ENCODE data around the gene PARD3. TPM values are rescaled to one million over a fixed set of nuclear protein-coding genes. Genes with fewer than 3 reads are reported as not detected.

The PARD3 gene
- total RNA-seq, 1 donor from 2014 or later, result 98.2 TPM

DNA sequence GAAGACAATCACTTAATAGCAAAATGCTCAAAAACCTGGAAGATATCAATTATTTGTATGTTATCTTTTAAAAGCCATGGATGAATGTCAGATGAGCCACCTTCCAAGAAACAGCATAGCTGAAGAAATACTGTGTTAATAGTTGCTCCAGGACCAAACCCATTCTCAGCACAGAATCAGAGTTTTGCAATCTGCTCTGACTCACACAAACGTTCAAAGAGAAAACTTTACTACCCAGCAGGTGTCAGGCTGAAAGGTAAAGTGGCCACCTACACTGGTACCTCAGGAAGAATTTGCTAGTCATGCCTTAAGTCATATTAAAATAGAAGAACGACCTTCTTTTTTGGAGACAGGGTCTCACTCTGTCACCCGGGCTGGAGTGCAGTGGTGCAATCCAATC is 526.5 kb downstream of the PARD3 start:
- peak; percentile 86 for DNase-seq (ENCODE audit: low read depth)
- Histone ChIP-seq H3K27me3 (ENCODE audit: control insufficient read depth, insufficient read depth, low read length) (no peaks in the 10 kb centered on the region), H3K4me3 (ENCODE audit: low read depth, low read length) (no peak overlapping the region), H3K36me3 (ENCODE audit: control insufficient read depth, insufficient read depth, low read length) (no peaks in the 10 kb centered on the region)
- TF ChIP-seq, protein P1, sequence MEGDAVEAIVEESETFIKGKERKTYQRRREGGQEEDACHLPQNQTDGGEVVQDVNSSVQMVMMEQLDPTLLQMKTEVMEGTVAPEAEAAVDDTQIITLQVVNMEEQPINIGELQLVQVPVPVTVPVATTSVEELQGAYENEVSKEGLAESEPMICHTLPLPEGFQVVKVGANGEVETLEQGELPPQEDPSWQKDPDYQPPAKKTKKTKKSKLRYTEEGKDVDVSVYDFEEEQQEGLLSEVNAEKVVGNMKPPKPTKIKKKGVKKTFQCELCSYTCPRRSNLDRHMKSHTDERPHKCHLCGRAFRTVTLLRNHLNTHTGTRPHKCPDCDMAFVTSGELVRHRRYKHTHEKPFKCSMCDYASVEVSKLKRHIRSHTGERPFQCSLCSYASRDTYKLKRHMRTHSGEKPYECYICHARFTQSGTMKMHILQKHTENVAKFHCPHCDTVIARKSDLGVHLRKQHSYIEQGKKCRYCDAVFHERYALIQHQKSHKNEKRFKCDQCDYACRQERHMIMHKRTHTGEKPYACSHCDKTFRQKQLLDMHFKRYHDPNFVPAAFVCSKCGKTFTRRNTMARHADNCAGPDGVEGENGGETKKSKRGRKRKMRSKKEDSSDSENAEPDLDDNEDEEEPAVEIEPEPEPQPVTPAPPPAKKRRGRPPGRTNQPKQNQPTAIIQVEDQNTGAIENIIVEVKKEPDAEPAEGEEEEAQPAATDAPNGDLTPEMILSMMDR (IDR thresholded peaks at IDR 0.05; ENCODE audit: insufficient read depth, low read length, severe bottlenecking), result peak; percentile 5
- FAIRE-seq, result no peak

DNA sequence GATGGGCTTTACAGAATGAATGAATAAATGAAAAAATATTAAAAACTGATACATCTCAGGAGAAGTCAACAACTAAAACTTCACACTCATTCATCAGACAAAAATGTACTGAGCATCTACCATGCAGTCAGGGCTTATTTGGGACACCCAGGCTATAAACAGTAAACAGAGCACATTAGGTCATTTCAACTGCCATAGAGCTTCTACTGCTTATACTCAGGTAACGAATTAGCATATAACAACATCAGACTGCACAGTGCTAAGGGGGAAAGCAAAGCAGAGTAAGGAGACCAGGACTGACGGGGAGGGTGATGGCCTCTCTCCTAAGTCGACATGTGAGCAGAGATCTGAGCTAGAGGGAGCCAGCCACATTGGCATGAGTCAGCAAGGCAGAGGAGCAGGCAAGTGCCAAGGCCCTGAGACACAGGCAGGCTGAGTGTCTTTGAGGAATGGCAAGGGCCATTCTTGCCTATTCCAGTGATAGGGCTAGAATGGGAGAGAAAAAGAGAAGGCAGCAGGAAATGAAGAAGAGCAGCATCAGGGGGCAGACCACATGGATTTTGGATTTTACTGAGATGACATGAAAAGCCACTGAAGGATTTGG is 528.9 kb downstream of the PARD3 start:
- Histone ChIP-seq H3K36me3 (ENCODE audit: control insufficient read depth, insufficient read depth, low read length) (no peaks in the 10 kb centered on the region), H3K27me3 (ENCODE audit: control insufficient read depth, insufficient read depth, low read length) (no peaks in the 10 kb centered on the region), H3K4me3 (ENCODE audit: low read depth, low read length) (no peak overlapping the region)
- TF ChIP-seq, protein P1 (IDR thresholded peaks at IDR 0.05; ENCODE audit: insufficient read depth, low read length, severe bottlenecking), result no peak
- peak; percentile 7 for FAIRE-seq
- DNase-seq (ENCODE audit: low read depth), result peak; percentile 36

DNA sequence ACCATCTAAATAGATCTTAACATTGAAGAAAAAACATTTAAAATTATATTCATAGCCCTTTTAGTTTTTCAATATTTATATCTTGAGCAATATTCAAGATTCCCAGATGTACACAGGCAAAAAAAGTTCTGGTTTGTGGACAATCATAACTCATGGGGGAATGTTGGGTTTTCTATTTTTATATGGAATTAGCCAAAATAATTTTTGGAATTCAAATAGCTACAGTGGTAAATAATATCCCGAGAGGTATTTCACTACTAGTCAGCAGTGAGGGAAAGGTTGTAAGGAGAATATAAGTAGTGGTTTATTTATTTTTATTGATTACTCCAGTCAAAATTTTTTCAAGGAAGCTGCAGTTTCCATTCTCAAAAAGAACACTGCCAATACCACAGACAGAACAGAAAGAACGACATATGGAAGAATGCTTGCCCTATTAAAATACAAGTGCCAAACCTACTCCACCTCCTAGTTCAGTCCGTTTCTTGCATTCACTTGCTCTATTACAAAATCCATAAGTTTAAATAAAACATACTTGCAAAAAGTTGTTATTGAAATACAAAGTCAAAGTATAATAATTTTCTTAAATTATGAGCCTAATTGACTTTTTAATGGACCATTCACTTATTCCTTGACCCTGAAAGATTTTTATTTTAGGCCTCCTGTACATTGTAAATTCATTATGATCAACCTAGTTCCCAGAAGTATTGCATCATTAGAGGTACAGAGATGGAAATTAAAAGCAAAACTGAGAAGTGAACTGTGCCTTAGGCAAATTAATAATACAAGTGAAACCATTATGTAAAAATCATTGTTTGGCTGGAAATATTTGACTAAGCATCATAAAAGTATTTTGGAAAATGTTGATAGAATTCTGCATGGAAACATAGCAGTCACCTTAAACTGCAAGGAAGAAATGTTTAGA is 533.2 kb downstream of the PARD3 start:
- FAIRE-seq (no peak), DNase-seq (ENCODE audit: low read depth) (peak; percentile 35)
- Histone ChIP-seq H3K27me3 (ENCODE audit: control insufficient read depth, insufficient read depth, low read length) (no peaks in the 10 kb centered on the region), H3K36me3 (ENCODE audit: control insufficient read depth, insufficient read depth, low read length) (no peaks in the 10 kb centered on the region), H3K4me3 (ENCODE audit: low read depth, low read length) (no peak overlapping the region)
- TF ChIP-seq, protein P1 (IDR thresholded peaks at IDR 0.05; ENCODE audit: insufficient read depth, low read length, severe bottlenecking), result no peak

DNA sequence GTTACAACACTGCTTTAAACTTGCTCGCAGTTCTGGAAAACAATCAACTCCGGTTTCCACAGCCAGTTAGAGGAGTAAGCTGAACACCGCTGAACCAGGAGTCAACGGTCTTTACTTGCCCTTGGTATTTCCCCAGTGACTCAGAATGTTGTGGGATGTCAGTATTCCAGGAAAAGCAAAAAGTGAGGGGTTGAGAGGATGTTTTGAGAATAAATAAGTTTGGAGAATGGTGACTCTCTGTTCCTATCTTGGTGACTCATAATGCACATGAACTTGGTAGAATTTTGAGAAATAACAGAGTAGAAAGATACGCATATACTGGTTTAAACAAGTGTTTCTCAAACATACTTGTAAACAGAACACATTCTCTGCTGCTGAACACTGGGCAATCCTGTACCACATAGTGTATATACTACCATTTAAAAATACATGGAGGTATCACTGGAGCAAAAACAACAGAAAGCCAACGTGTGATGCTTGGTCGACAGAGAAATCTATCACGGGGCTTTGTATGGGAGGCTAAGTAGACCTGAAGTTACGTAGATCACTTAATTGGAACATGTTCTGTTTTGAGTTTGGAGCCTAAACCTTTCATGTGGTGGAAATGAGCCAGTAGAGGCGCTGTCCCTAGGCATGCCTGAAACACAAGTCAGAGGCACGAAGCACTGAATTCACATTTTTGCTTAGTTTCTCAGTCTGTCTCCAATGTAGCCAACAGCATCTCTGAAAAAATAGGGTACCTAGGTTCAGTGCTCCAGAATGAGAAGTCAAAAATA is 534.3 kb downstream of the PARD3 start:
- no peak for FAIRE-seq

DNA sequence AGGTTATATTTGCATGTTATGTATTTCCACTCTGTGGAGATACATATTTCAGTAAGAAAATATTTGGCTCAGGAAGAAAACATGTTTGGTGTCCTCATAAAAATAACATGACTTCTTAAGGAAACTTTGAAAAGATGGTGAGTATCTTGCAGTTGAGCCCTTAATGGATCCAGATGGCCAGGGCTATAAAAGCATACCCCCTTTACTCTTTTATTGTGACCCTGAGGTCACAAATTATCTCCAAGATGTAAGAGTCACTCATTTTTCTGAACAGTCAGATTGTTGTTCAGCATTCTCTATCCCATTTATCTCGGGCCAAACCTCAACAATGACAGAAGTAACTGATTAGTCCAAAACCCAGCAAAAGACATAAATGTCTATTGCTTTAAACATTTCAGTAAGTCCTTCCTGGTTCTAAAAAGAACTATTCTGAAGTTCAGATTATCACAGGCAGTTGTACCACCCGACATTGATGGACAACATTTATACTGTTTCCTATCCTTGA is 539.4 kb downstream of the PARD3 start:
- TF ChIP-seq, protein P1 (IDR thresholded peaks at IDR 0.05; ENCODE audit: insufficient read depth, low read length, severe bottlenecking), result no peak
- FAIRE-seq (no peak), DNase-seq (ENCODE audit: low read depth) (no peak)
- H3K4me3 ChIP-seq (ENCODE audit: low read depth, low read length), result no peak overlapping the region
- H3K36me3 ChIP-seq (ENCODE audit: control insufficient read depth, insufficient read depth, low read length), result no peaks in the 10 kb centered on the region
- no peaks in the 10 kb centered on the region for H3K27me3 ChIP-seq (ENCODE audit: control insufficient read depth, insufficient read depth, low read length)

More for the DNA sequence above, 534.3 kb downstream of the PARD3 start:
- DNase-seq (ENCODE audit: low read depth), result peak; percentile 97
- Histone ChIP-seq H3K27me3 (ENCODE audit: control insufficient read depth, insufficient read depth, low read length) (no peaks in the 10 kb centered on the region), H3K36me3 (ENCODE audit: control insufficient read depth, insufficient read depth, low read length) (no peaks in the 10 kb centered on the region), H3K4me3 (ENCODE audit: low read depth, low read length) (no peak overlapping the region)
- TF ChIP-seq, protein P1 (IDR thresholded peaks at IDR 0.05; ENCODE audit: insufficient read depth, low read length, severe bottlenecking), result peak; percentile 51
